Astrocyte of the cerebellum (primary cell): Measurements from ENCODE around the gene ROR1.

ENCODE experiments used
- DNase-seq: peaks from one replicate; pipeline ENCODE4 v3.0.0-alpha.2; 2011; ENCODE audit warnings: low read depth
- H3K4me3 ChIP-seq: 2 replicates; pipeline ENCODE4 v1.5.1; 2011; ENCODE audit warnings: mild to moderate bottlenecking, low read depth, low read length, moderate library complexity
- CTCF ChIP-seq: IDR thresholded peaks from 2 replicates; pipeline ENCODE4 v1.5.1; 2012; ENCODE audit warnings: low read length, low read depth, moderate library complexity, mild to moderate bottlenecking; ENCODE audit errors: missing control alignments
- in situ Hi-C: cut with HindIII; loops from 2 replicates; pipeline ENCODE4 v1.10.0; 2017; ENCODE audit warnings: low sequenced_read_pairs

Gene ROR1

DNA sequence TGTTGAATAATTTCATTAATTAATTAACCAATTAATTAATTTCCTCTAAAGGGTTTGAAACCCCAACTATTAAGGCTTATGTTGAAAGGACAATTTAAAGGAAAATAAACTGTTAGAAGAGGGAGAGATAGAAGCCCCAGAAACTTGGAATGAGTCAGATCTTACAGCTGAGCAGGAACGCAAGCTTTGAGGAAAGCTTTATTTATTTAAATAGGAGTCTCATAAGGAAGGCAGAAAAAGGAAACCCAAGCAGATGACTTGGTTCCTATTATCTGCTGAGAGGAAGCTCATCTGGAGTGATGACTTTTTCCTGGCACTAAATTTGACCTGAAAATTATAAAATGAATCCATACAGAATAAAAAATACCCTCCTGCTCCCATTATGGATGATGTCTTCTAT, 105.1 kb downstream of the ROR1 start:
- no peak for DNase-seq
- no peak for TF ChIP-seq CTCF
- H3K4me3 ChIP-seq = no peak overlapping the region
- in situ Hi-C loops = no loop called here

GRCh38 chr1:63880958-63881576, 107.2 kb downstream of the ROR1 start:
- DNase-seq = no peak
- in situ Hi-C loops = no loop called here
- no peak for TF ChIP-seq CTCF
- H3K4me3 ChIP-seq = no peak overlapping the region

DNA sequence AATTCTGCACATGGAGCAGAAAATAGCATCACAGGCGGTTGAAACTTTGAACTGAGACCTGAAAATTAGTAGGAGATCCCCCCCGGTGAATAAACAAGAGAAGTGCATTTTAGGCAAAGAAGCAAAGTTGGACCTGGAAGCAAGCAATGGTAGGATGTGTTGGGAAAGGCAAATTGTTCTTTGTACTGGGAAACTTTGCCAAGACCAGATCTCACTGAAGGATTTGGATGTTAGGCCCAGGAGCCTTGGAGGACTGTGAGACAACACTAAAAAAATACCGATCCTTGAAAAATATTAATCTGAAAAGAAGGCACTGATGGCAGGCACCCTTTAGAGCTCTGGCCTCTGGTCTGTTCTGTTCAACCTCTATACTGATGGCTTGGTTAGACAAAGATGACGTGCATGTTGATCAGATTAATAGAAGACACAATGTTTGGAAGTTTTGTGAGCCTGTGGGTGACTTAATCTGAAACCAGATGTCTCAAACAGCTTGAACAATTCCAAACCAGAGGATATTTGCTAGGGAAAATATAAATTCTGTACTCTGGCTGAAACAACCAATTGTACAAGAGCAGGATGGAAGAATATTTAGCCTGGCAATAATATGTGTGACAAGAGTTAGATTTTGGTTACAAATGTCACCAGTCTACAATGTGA, 108.4 kb downstream of the ROR1 start:
- no peak for TF ChIP-seq CTCF
- no peak overlapping the region for H3K4me3 ChIP-seq
- in situ Hi-C loops = no loop called here
- no peak for DNase-seq

- in situ Hi-C loops = no loop called here
- no peak overlapping the region for H3K4me3 ChIP-seq
- TF ChIP-seq CTCF = no peak
- no peak for DNase-seq
Observed at GRCh38 chr1:63883494-63884235, 109.8 kb downstream of the ROR1 start.

DNA sequence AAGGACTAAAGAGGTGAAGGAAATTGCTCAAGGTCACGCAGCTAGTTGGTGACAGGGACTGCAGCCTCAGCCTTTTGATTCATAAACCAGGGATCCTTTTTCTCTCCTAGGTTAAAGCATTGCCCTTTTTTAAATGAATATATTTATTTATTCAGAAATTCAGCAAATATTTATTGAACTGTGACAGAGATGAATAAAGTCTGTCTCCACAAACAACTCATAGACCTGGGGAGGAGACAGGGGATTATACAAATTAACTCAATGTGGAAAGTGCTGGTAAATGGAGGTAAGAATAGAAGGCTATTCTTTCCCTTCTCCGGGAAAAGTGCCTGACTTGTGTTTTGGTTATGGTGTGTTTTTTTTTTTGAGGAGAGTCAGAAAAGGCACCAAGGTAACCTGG, 110.7 kb downstream of the ROR1 start:
- no peak for TF ChIP-seq CTCF
- in situ Hi-C loops = no loop called here
- no peak overlapping the region for H3K4me3 ChIP-seq
- no peak for DNase-seq

DNA sequence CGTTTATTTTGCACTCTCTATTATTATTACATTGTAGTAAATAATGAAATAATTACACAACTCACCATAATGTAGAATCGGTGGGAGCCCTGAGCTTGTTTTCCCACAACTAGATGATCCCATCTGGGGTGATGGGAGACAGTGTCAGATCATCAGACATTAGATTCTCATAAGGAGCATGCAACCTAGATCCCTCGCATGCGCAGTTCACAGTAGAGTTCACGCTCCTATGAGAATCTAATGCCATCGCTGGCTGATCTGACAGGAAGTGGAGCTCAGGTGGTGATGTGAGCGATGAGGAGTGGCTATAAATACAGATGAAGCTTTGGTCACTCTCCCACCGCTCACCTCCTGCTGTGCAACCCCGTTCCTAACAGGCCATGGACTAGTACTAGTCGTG, 112.1 kb downstream of the ROR1 start:
- DNase-seq = no peak
- no peak overlapping the region for H3K4me3 ChIP-seq
- TF ChIP-seq CTCF = no peak
- in situ Hi-C loops = no loop called here
